GM23248 (cell line): Measurements from ENCODE around the gene MSH3. TPM values are rescaled to one million over a fixed set of nuclear protein-coding genes. Genes with fewer than 3 reads are reported as not detected.

Source experiments
- DNase-seq: peaks from one replicate; pipeline ENCODE4 v3.0.0-alpha.2; 2015
- H2AFZ ChIP-seq: fragments of 200-600 bp; sonication (generic); 2 replicates; pipeline ENCODE4 v1.6.1; 2016; ENCODE audit warnings: antibody characterized with exemption
- H3F3A ChIP-seq: fragments of 200-600 bp; sonication (generic); 2 replicates; pipeline ENCODE4 v1.6.1; 2016; ENCODE audit warnings: mild to moderate bottlenecking, antibody characterized with exemption, mixed run types; ENCODE audit not compliant: insufficient read depth
- H3K27ac ChIP-seq: fragments of 200-600 bp; sonication (generic); 2 replicates; pipeline ENCODE4 v1.5.1; 2016; ENCODE audit warnings: mild to moderate bottlenecking
- H3K27me3 ChIP-seq: fragments of 200-600 bp; sonication (generic); replicated peaks from 2 replicates; pipeline ENCODE4 v1.6.1; 2016; ENCODE audit warnings: mild to moderate bottlenecking; ENCODE audit not compliant: insufficient read depth
- H3K36me3 ChIP-seq: fragments of 200-600 bp; sonication (generic); 2 replicates; pipeline ENCODE4 v1.6.1; 2016; ENCODE audit warnings: low read depth, mild to moderate bottlenecking
- H3K4me1 ChIP-seq: fragments of 200-600 bp; sonication (generic); 2 replicates; pipeline ENCODE4 v1.6.1; 2016; ENCODE audit warnings: mild to moderate bottlenecking; ENCODE audit not compliant: insufficient read depth
- H3K4me2 ChIP-seq: fragments of 200-600 bp; sonication (generic); one replicate; pipeline ENCODE4 v1.6.1; 2016; ENCODE audit warnings: mild to moderate bottlenecking; ENCODE audit not compliant: unreplicated experiment
- H3K4me3 ChIP-seq: fragments of 200-600 bp; sonication (generic); 2 replicates; pipeline ENCODE4 v1.5.1; 2016; ENCODE audit warnings: mild to moderate bottlenecking
- H3K79me2 ChIP-seq: fragments of 200-600 bp; sonication (generic); 2 replicates; pipeline ENCODE4 v1.6.1; 2016; ENCODE audit warnings: mild to moderate bottlenecking; ENCODE audit not compliant: insufficient read depth
- H3K9ac ChIP-seq: fragments of 200-600 bp; sonication (generic); 2 replicates; pipeline ENCODE4 v1.6.1; 2016; ENCODE audit warnings: mild to moderate bottlenecking
- H3K9me2 ChIP-seq: fragments of 200-600 bp; sonication (generic); 2 replicates; pipeline ENCODE4 v1.6.1; 2016; ENCODE audit warnings: mixed run types, mild to moderate bottlenecking, moderate library complexity; ENCODE audit not compliant: insufficient read depth
- H3K9me3 ChIP-seq: fragments of 200-600 bp; sonication (generic); one replicate; pipeline ENCODE4 v1.6.1; 2017; ENCODE audit warnings: low read depth
- H4K20me1 ChIP-seq: fragments of 200-600 bp; sonication (generic); 2 replicates; pipeline ENCODE4 v1.6.0; 2016; ENCODE audit not compliant: insufficient read depth
- EZH2 ChIP-seq: fragments of 200-600 bp; sonication (generic); IDR thresholded peaks from 2 replicates; pipeline ENCODE4 v1.6.1; 2018; ENCODE audit warnings: antibody characterized with exemption, mild to moderate bottlenecking; ENCODE audit not compliant: insufficient read depth, poor library complexity, severe bottlenecking
- EZH2phosphoT487 ChIP-seq: fragments of 200-600 bp; sonication (generic); IDR thresholded peaks from 2 replicates; pipeline ENCODE4 v1.6.1; 2018; ENCODE audit warnings: antibody characterized with exemption, moderate library complexity, mild to moderate bottlenecking, low read depth; ENCODE audit not compliant: insufficient read depth
- WGBS, 2 experiments: methylation state at CpG; one replicate each; pipeline ENCODE4 v1.1.6; 2015 to 2017; ENCODE audit warnings: low lambda C conversion rate in 2 of 2, low coverage in 1 of 2; ENCODE audit errors: missing lambda C conversion rate in 2 of 2; 5-methylcytosine and 5-hydroxymethylcytosine counted together
- in situ Hi-C: fragments of 300-500 bp; cut with MboI; formaldehyde crosslinking; loops from 2 replicates; pipeline ENCODE4 v1.15.0; 2020
- polyA plus RNA-seq: library from polyadenylated mRNA; unstranded; fragments of >200 nt; fragmentation: Nextera tagmentation; extraction: Ambion mirVana; gene quantifications from 2 replicates; pipeline ENCODE4 v1.2.1, GENCODE V29; 2016
- total RNA-seq: library from RNA; depleted of rRNA; stranded (reverse); fragments of >200 nt; shearing (Covaris generic); gene quantifications from 2 replicates; pipeline ENCODE4 v1.2.3, GENCODE V29; 2014

The MSH3 gene
- total and polyA plus RNA-seq, 2 experiments from 2014 or later = 11.7 to 14.0 TPM

DNA sequence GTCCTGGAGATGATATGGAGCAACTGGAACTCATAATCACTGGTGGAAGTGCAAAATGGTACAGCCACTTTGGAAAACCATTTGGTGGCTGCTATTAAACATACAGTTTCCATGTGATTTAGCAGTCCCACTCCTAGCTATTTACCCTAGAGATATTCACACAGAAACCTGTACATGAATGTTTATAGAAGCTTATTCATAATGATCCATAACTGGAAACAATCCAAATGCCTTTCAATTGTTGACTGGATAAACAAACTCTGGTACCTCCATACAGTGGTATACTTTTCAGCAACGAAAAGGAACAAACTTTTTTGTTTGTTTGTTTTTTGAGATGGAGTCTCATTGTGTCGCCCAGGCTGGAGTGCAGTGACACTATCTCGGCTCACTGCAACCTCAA is 258.0 kb downstream of the MSH3 start:
- DNase-seq = no peak
- Histone ChIP-seq H3F3A (no peaks in the 10 kb centered on the region), H3K36me3 (no peaks in the 10 kb centered on the region), H3K9ac (no peak overlapping the region), H3K79me2 (no peaks in the 10 kb centered on the region), H3K4me2 (no peak overlapping the region), H3K4me3 (no peak overlapping the region), H3K9me2 (no peaks in the 10 kb centered on the region), H3K9me3 (no peaks in the 10 kb centered on the region), H3K27ac (no peak overlapping the region), H2AFZ (no peak overlapping the region), H3K4me1 (no peaks in the 10 kb centered on the region), H3K27me3 (no peaks in the 10 kb centered on the region), H4K20me1 (no peaks in the 10 kb centered on the region)
- TF ChIP-seq EZH2 = no peak
- no peak for TF ChIP-seq EZH2phosphoT487
- 88 to 91% methylated on average over 3 of the region's 3 CpGs for WGBS, 2 experiments
- in situ Hi-C loops = no loop called here

DNA sequence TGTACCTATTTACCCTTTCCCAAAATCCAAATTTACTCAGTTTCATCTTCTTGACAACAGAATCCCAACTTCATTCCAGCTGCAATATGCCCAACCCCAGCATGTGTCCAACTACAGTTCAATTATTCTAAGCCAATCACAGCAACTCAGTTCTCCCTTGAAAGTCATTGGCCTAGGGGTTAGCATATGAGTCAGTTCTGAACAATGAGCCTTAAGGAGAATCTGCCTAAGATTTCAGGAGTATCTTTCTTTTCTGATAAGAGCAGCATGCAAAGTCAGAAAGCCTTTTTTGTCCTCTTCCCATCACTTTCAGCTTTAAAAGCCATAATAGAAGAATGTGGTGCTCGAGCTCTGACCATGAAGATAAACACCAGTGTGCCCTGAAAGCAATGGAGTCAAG is 261.3 kb downstream of the MSH3 start:
- 29 to 52% methylated on average over 1 of the region's 1 CpG for WGBS, 2 experiments
- H3K36me3 ChIP-seq = no peaks in the 10 kb centered on the region
- no peaks in the 10 kb centered on the region for H3K79me2 ChIP-seq
- H3K4me2 ChIP-seq = no peak overlapping the region
- no peak overlapping the region for H3K9ac ChIP-seq
- no peak for TF ChIP-seq EZH2
- no peak for TF ChIP-seq EZH2phosphoT487
- H3K9me3 ChIP-seq = no peaks in the 10 kb centered on the region
- H3K9me2 ChIP-seq = no peaks in the 10 kb centered on the region
- H3F3A ChIP-seq = no peaks in the 10 kb centered on the region
- no peak overlapping the region for H2AFZ ChIP-seq
- no peaks in the 10 kb centered on the region for H3K27me3 ChIP-seq
- H3K4me3 ChIP-seq = no peak overlapping the region
- H4K20me1 ChIP-seq = no peaks in the 10 kb centered on the region
- in situ Hi-C loops = no loop called here
- H3K27ac ChIP-seq = no peak overlapping the region
- DNase-seq = peak; percentile 17
- H3K4me1 ChIP-seq = no peaks in the 10 kb centered on the region

DNA sequence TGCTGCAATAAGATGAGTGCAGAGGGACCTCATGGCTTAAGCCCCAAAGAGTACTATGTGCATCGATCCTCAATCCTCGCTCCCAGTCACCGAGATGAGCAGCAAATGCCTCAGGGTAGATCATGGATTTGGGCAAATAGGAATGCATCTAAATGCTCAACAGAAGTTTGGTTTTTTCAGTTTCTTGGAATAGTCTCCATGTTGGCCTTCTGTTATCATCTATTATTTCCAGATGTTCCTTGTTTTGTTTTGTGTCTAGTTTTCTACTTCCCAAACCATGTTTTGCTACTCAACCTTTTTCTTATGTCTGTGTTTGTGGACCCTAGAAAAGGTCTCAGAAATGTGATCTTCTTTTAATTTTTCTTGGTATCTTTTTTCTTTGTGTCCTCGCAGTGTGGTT is 262.2 kb downstream of the MSH3 start:
- no peaks in the 10 kb centered on the region for H4K20me1 ChIP-seq
- H3K4me3 ChIP-seq = no peak overlapping the region
- H3K4me1 ChIP-seq = no peaks in the 10 kb centered on the region
- H2AFZ ChIP-seq = no peak overlapping the region
- no peak overlapping the region for H3K9ac ChIP-seq
- H3F3A ChIP-seq = no peaks in the 10 kb centered on the region
- H3K27ac ChIP-seq = no peak overlapping the region
- 21% methylated on average over 4 of the region's 4 CpGs for WGBS, 2 experiments
- H3K36me3 ChIP-seq = no peaks in the 10 kb centered on the region
- no peaks in the 10 kb centered on the region for H3K79me2 ChIP-seq
- no peaks in the 10 kb centered on the region for H3K27me3 ChIP-seq
- H3K4me2 ChIP-seq = no peak overlapping the region
- TF ChIP-seq EZH2phosphoT487 = no peak
- TF ChIP-seq EZH2 = no peak
- H3K9me2 ChIP-seq = no peaks in the 10 kb centered on the region
- no peaks in the 10 kb centered on the region for H3K9me3 ChIP-seq
- DNase-seq = no peak
- in situ Hi-C loops = no loop called here

DNA sequence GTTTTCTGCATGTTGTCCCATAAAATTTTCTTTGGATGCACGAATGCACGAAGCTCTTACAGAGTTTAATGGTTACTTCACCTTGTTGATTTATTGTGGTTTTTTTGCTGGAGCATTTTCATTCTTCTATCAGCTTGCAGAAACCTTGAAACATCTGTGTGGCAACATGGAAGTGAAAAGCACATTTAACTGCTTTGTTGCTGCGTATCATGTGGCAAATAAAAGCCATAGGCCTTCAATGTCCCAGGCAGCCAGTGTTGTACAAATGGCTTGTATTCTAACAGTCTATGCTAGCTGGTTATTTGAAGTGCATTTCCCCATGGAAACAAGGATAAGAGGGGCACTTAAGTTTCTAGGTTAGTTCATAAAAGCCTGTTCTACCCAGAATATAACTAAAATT is 263.2 kb downstream of the MSH3 start:
- TF ChIP-seq EZH2phosphoT487 (no peak), EZH2 (no peak)
- Histone ChIP-seq H3K9ac (no peak overlapping the region), H3K4me3 (no peak overlapping the region), H3F3A (no peaks in the 10 kb centered on the region), H3K9me3 (no peaks in the 10 kb centered on the region), H2AFZ (no peak overlapping the region), H3K36me3 (no peaks in the 10 kb centered on the region), H4K20me1 (no peaks in the 10 kb centered on the region), H3K4me2 (no peak overlapping the region), H3K9me2 (no peaks in the 10 kb centered on the region), H3K4me1 (no peaks in the 10 kb centered on the region), H3K27ac (no peak overlapping the region), H3K79me2 (no peaks in the 10 kb centered on the region), H3K27me3 (no peaks in the 10 kb centered on the region)
- in situ Hi-C loops = no loop called here
- DNase-seq = no peak
- WGBS, 2 experiments = 73 to 81% methylated on average over 3 of the region's 3 CpGs

DNA sequence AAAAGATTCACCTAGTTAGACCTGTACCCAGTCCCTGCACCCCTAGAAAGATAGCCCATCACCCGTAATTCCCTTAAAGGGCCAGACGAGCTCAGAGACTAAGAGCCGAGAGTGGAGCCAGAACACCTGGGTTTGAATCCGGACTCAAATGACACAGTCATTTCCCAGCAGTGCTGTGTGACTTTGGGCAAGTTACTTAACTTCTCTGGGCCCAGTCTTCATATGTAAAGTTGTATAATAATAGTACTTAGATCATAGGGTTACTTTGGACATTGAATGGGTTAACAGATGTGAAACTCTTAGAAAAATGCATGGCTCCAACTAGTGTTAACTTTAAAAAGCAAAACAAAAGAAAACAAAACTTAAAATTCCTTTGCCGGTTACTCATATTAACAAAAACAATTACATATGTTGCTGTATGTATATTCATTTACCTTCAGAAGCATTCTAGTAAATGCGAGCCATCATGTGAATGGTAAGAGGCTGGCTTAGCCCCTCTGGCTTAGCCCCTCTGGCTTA is 265.3 kb downstream of the MSH3 start:
- Histone ChIP-seq H3K4me3 (no peak overlapping the region), H3K4me2 (no peak overlapping the region), H3K9me2 (no peaks in the 10 kb centered on the region), H2AFZ (no peak overlapping the region), H3K79me2 (no peaks in the 10 kb centered on the region), H3K27ac (no peak overlapping the region), H3K27me3 (no peaks in the 10 kb centered on the region), H3K36me3 (no peaks in the 10 kb centered on the region), H3K9me3 (no peaks in the 10 kb centered on the region), H3F3A (no peaks in the 10 kb centered on the region), H4K20me1 (no peaks in the 10 kb centered on the region), H3K9ac (no peak overlapping the region), H3K4me1 (no peaks in the 10 kb centered on the region)
- WGBS, 2 experiments = 61 to 64% methylated on average over 6 of the region's 6 CpGs
- in situ Hi-C loops = no loop called here
- no peak for DNase-seq
- no peak for TF ChIP-seq EZH2phosphoT487
- TF ChIP-seq EZH2 = no peak
